WTC11 (cell line): ENCODE measurements around the gene DCLK2.

Experiments used
- CREM ChIP-seq: sonication (generic); formaldehyde crosslinking; IDR thresholded peaks from 2 replicates; pipeline ENCODE4 v1.8.1; 2022; ENCODE audit warnings: mild to moderate bottlenecking, missing genetic modification reagents, moderate library complexity
- ELF4 ChIP-seq: sonication (generic); formaldehyde crosslinking; IDR thresholded peaks from 2 replicates; pipeline ENCODE4 v1.8.1; 2022; ENCODE audit warnings: low read depth, mild to moderate bottlenecking, moderate library complexity, missing genetic modification reagents
- TCF7 ChIP-seq: sonication (generic); formaldehyde crosslinking; IDR thresholded peaks from 2 replicates; pipeline ENCODE4 v1.8.0; 2022; ENCODE audit warnings: mild to moderate bottlenecking, low read depth, missing genetic modification reagents, moderate library complexity
- TEAD4 ChIP-seq: sonication (generic); formaldehyde crosslinking; IDR thresholded peaks from 2 replicates; pipeline ENCODE4 v1.8.0; 2022; ENCODE audit warnings: mild to moderate bottlenecking, missing genetic modification reagents
- ZBTB21 ChIP-seq: sonication (generic); formaldehyde crosslinking; IDR thresholded peaks from 2 replicates; pipeline ENCODE4 v1.8.1; 2023; ENCODE audit warnings: mild to moderate bottlenecking, missing genetic modification reagents, borderline replicate concordance
- ZNF396 ChIP-seq: fragments of 250-450 bp; sonication (Bioruptor Pico); IDR thresholded peaks from 2 replicates; pipeline ENCODE4 v1.8.0; 2021; ENCODE audit warnings: mild to moderate bottlenecking, moderate library complexity, borderline replicate concordance
- TF ChIP-seq, protein P1 (sequence below): fragments of 200-600 bp; IDR thresholded peaks from 2 replicates; pipeline ENCODE4 v1.8.0; 2022; ENCODE audit warnings: antibody characterized with exemption
- TF ChIP-seq, protein P2 (sequence below): sonication (generic); formaldehyde crosslinking; IDR thresholded peaks from 2 replicates; pipeline ENCODE4 v1.8.0; 2022; ENCODE audit warnings: missing genetic modification reagents
- TF ChIP-seq, protein P3 (sequence below): sonication (generic); formaldehyde crosslinking; IDR thresholded peaks from 2 replicates; pipeline ENCODE4 v1.8.1; 2023; ENCODE audit warnings: mild to moderate bottlenecking, moderate library complexity, missing genetic modification reagents
- TF ChIP-seq, protein P4 (sequence below): sonication (generic); formaldehyde crosslinking; IDR thresholded peaks from 2 replicates; pipeline ENCODE4 v1.8.1; 2022; ENCODE audit warnings: missing genetic modification reagents, borderline replicate concordance
- TF ChIP-seq, protein P5 (sequence below): sonication (generic); formaldehyde crosslinking; conservative IDR thresholded peaks from 2 replicates; pipeline ENCODE4 v1.8.1; 2023; ENCODE audit warnings: mild to moderate bottlenecking, low read depth, missing genetic modification reagents, moderate library complexity

DNA sequence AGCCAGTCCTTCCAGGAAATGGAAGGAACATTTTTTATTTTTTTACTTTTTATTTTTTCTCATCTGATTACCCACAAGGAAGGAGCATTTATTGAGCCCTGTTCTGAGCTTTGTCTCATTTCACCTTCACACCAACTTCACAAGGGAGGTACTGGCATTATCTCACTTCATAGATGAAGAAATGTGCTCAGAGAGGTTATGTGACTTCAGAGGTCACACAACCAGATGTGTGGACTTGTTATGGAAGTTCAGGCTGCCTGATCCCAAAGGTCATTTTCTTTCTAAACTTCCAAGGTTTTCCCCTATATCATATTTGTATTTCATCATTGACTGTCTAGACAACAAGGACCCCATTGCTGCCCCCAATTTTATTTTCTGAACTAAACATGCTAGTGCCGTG, 160.3 kb downstream of the DCLK2 start:
- TF ChIP-seq, protein P1, sequence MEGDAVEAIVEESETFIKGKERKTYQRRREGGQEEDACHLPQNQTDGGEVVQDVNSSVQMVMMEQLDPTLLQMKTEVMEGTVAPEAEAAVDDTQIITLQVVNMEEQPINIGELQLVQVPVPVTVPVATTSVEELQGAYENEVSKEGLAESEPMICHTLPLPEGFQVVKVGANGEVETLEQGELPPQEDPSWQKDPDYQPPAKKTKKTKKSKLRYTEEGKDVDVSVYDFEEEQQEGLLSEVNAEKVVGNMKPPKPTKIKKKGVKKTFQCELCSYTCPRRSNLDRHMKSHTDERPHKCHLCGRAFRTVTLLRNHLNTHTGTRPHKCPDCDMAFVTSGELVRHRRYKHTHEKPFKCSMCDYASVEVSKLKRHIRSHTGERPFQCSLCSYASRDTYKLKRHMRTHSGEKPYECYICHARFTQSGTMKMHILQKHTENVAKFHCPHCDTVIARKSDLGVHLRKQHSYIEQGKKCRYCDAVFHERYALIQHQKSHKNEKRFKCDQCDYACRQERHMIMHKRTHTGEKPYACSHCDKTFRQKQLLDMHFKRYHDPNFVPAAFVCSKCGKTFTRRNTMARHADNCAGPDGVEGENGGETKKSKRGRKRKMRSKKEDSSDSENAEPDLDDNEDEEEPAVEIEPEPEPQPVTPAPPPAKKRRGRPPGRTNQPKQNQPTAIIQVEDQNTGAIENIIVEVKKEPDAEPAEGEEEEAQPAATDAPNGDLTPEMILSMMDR, result no peak
- TF ChIP-seq, protein P2, sequence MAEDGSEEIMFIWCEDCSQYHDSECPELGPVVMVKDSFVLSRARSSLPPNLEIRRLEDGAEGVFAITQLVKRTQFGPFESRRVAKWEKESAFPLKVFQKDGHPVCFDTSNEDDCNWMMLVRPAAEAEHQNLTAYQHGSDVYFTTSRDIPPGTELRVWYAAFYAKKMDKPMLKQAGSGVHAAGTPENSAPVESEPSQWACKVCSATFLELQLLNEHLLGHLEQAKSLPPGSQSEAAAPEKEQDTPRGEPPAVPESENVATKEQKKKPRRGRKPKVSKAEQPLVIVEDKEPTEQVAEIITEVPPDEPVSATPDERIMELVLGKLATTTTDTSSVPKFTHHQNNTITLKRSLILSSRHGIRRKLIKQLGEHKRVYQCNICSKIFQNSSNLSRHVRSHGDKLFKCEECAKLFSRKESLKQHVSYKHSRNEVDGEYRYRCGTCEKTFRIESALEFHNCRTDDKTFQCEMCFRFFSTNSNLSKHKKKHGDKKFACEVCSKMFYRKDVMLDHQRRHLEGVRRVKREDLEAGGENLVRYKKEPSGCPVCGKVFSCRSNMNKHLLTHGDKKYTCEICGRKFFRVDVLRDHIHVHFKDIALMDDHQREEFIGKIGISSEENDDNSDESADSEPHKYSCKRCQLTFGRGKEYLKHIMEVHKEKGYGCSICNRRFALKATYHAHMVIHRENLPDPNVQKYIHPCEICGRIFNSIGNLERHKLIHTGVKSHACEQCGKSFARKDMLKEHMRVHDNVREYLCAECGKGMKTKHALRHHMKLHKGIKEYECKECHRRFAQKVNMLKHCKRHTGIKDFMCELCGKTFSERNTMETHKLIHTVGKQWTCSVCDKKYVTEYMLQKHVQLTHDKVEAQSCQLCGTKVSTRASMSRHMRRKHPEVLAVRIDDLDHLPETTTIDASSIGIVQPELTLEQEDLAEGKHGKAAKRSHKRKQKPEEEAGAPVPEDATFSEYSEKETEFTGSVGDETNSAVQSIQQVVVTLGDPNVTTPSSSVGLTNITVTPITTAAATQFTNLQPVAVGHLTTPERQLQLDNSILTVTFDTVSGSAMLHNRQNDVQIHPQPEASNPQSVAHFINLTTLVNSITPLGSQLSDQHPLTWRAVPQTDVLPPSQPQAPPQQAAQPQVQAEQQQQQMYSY (CRISPR knock-in tag), result no peak
- no peak for TF ChIP-seq ZBTB21
- no peak for TF ChIP-seq ELF4 (CRISPR knock-in tag)
- TF ChIP-seq, protein P3, sequence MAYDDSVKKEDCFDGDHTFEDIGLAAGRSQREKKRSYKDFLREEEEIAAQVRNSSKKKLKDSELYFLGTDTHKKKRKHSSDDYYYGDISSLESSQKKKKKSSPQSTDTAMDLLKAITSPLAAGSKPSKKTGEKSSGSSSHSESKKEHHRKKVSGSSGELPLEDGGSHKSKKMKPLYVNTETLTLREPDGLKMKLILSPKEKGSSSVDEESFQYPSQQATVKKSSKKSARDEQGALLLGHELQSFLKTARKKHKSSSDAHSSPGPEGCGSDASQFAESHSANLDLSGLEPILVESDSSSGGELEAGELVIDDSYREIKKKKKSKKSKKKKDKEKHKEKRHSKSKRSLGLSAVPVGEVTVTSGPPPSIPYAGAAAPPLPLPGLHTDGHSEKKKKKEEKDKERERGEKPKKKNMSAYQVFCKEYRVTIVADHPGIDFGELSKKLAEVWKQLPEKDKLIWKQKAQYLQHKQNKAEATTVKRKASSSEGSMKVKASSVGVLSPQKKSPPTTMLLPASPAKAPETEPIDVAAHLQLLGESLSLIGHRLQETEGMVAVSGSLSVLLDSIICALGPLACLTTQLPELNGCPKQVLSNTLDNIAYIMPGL (CRISPR knock-in tag), result no peak
- TF ChIP-seq, protein P4, sequence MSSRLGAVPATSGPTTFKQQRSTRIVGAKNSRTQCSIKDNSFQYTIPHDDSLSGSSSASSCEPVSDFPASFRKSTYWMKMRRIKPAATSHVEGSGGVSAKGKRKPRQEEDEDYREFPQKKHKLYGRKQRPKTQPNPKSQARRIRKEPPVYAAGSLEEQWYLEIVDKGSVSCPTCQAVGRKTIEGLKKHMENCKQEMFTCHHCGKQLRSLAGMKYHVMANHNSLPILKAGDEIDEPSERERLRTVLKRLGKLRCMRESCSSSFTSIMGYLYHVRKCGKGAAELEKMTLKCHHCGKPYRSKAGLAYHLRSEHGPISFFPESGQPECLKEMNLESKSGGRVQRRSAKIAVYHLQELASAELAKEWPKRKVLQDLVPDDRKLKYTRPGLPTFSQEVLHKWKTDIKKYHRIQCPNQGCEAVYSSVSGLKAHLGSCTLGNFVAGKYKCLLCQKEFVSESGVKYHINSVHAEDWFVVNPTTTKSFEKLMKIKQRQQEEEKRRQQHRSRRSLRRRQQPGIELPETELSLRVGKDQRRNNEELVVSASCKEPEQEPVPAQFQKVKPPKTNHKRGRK (CRISPR knock-in tag), result no peak
- TF ChIP-seq CREM (CRISPR knock-in tag), result no peak
- no peak for TF ChIP-seq TEAD4 (CRISPR knock-in tag)
- TF ChIP-seq, protein P5, sequence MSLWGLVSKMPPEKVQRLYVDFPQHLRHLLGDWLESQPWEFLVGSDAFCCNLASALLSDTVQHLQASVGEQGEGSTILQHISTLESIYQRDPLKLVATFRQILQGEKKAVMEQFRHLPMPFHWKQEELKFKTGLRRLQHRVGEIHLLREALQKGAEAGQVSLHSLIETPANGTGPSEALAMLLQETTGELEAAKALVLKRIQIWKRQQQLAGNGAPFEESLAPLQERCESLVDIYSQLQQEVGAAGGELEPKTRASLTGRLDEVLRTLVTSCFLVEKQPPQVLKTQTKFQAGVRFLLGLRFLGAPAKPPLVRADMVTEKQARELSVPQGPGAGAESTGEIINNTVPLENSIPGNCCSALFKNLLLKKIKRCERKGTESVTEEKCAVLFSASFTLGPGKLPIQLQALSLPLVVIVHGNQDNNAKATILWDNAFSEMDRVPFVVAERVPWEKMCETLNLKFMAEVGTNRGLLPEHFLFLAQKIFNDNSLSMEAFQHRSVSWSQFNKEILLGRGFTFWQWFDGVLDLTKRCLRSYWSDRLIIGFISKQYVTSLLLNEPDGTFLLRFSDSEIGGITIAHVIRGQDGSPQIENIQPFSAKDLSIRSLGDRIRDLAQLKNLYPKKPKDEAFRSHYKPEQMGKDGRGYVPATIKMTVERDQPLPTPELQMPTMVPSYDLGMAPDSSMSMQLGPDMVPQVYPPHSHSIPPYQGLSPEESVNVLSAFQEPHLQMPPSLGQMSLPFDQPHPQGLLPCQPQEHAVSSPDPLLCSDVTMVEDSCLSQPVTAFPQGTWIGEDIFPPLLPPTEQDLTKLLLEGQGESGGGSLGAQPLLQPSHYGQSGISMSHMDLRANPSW (CRISPR knock-in tag), result no peak
- no peak for TF ChIP-seq ZNF396 (CRISPR knock-in tag)
- TF ChIP-seq TCF7 (CRISPR knock-in tag), result no peak
